Mucosa of stomach (tissue), 1 donor: ENCODE measurements around the gene ILF3.

Source experiments
- H3K27me3 ChIP-seq: one replicate; pipeline ENCODE4 v1.7.0; 2013; ENCODE audit warnings: mild to moderate bottlenecking, low read length; ENCODE audit not compliant: control insufficient read depth, insufficient read depth
- H3K36me3 ChIP-seq: one replicate; pipeline ENCODE4 v1.7.0; 2013; ENCODE audit warnings: low read length; ENCODE audit not compliant: control insufficient read depth, insufficient read depth
- H3K4me1 ChIP-seq: one replicate; pipeline ENCODE4 v1.7.0; 2013; ENCODE audit warnings: mild to moderate bottlenecking, low read length; ENCODE audit not compliant: control insufficient read depth, insufficient read depth
- H3K4me3 ChIP-seq: one replicate; pipeline ENCODE4 v1.7.0; 2013; ENCODE audit warnings: low read length
- H3K9ac ChIP-seq: one replicate; pipeline ENCODE4 v1.7.0; 2013; ENCODE audit warnings: mild to moderate bottlenecking, low read length, moderate library complexity
- H3K9me3 ChIP-seq: one replicate; pipeline ENCODE4 v1.7.0; 2013; ENCODE audit warnings: mild to moderate bottlenecking, low read length, moderate library complexity; ENCODE audit not compliant: control insufficient read depth
- donor health status: Pancreatic carcinoma.

Gene ILF3

GRCh38 chr19:10735741-10736140 lies 81.6 kb downstream of the ILF3 start:
- Histone ChIP-seq H3K9ac (no peak overlapping the region), H3K4me1 (peaks cover 50% of the 10 kb centered on the region), H3K27me3 (no peaks in the 10 kb centered on the region), H3K4me3 (no peak overlapping the region), H3K36me3 (no peaks in the 10 kb centered on the region), H3K9me3 (no peaks in the 10 kb centered on the region)

GRCh38 chr19:10736189-10736588 lies 82.0 kb downstream of the ILF3 start:
- Histone ChIP-seq H3K27me3 (no peaks in the 10 kb centered on the region), H3K4me1 (peaks cover 46% of the 10 kb centered on the region), H3K36me3 (no peaks in the 10 kb centered on the region), H3K9me3 (no peaks in the 10 kb centered on the region), H3K4me3 (no peak overlapping the region), H3K9ac (no peak overlapping the region)

GRCh38 chr19:10736916-10737551 lies 82.9 kb downstream of the ILF3 start:
- no peaks in the 10 kb centered on the region for H3K9me3 ChIP-seq
- peaks cover 46% of the 10 kb centered on the region for H3K4me1 ChIP-seq
- H3K27me3 ChIP-seq: no peaks in the 10 kb centered on the region
- H3K4me3 ChIP-seq: no peak overlapping the region
- H3K9ac ChIP-seq: peak overlapping the region; percentile 4
- H3K36me3 ChIP-seq: no peaks in the 10 kb centered on the region

GRCh38 chr19:10737722-10738121 lies 83.6 kb downstream of the ILF3 start:
- no peaks in the 10 kb centered on the region for H3K27me3 ChIP-seq
- H3K36me3 ChIP-seq: no peaks in the 10 kb centered on the region
- H3K4me3 ChIP-seq: no peak overlapping the region
- H3K9me3 ChIP-seq: no peaks in the 10 kb centered on the region
- peaks cover 53% of the 10 kb centered on the region for H3K4me1 ChIP-seq
- no peak overlapping the region for H3K9ac ChIP-seq

GRCh38 chr19:10740798-10741197 lies 86.7 kb downstream of the ILF3 start:
- H3K9ac ChIP-seq: no peak overlapping the region
- no peaks in the 10 kb centered on the region for H3K9me3 ChIP-seq
- no peaks in the 10 kb centered on the region for H3K36me3 ChIP-seq
- no peaks in the 10 kb centered on the region for H3K27me3 ChIP-seq
- H3K4me1 ChIP-seq: peaks cover 76% of the 10 kb centered on the region
- H3K4me3 ChIP-seq: no peak overlapping the region
